Smooth muscle cell (in vitro differentiated cells): Measurements from ENCODE around the gene PNLDC1. TPM values are rescaled to one million over a fixed set of nuclear protein-coding genes. Genes with fewer than 3 reads are reported as not detected.

ENCODE experiments used
- DNase-seq: peaks from one replicate; lab custom pipeline; 2025; ENCODE audit not compliant: unreplicated experiment; lab: John Stamatoyannopoulos, UW
- H2AFZ ChIP-seq: fragments of 200-600 bp; sonication (generic); 2 replicates; pipeline ENCODE4 v1.6.0; 2016; ENCODE audit warnings: antibody characterized with exemption, low read depth, mild to moderate bottlenecking
- H3F3A ChIP-seq: fragments of 200-600 bp; sonication (generic); 2 replicates; pipeline ENCODE4 v1.6.0; 2017; ENCODE audit warnings: antibody characterized with exemption, low read depth
- H3K27ac ChIP-seq: fragments of 200-600 bp; sonication (generic); 2 replicates; pipeline ENCODE4 v1.5.1; 2016; ENCODE audit warnings: low read depth, mild to moderate bottlenecking
- H3K27me3 ChIP-seq: fragments of 200-600 bp; sonication (generic); 2 replicates; pipeline ENCODE4 v1.6.1; 2016; ENCODE audit warnings: low read depth, mild to moderate bottlenecking
- H3K36me3 ChIP-seq: fragments of 200-600 bp; sonication (generic); 2 replicates; pipeline ENCODE4 v1.5.1; 2016; ENCODE audit warnings: low read depth
- H3K4me1 ChIP-seq: fragments of 200-600 bp; sonication (generic); 2 replicates; pipeline ENCODE4 v1.5.1; 2016; ENCODE audit warnings: low read depth
- H3K4me2 ChIP-seq: fragments of 200-600 bp; sonication (generic); 2 replicates; pipeline ENCODE4 v1.6.0; 2016; ENCODE audit warnings: mild to moderate bottlenecking
- H3K4me3 ChIP-seq: fragments of 200-600 bp; sonication (generic); 2 replicates; pipeline ENCODE4 v1.5.1; 2016; ENCODE audit warnings: mild to moderate bottlenecking
- H3K79me2 ChIP-seq: fragments of 200-600 bp; sonication (generic); 2 replicates; pipeline ENCODE4 v1.6.0; 2016; ENCODE audit warnings: low read depth, mild to moderate bottlenecking
- H3K9ac ChIP-seq: fragments of 200-600 bp; sonication (generic); 2 replicates; pipeline ENCODE4 v1.6.0; 2016; ENCODE audit warnings: low read depth
- H3K9me3 ChIP-seq: fragments of 200-600 bp; sonication (generic); replicated peaks from 2 replicates; pipeline ENCODE4 v1.5.1; 2016; ENCODE audit warnings: low read depth
- H4K20me1 ChIP-seq: fragments of 200-600 bp; sonication (generic); 2 replicates; pipeline ENCODE4 v1.6.0; 2016; ENCODE audit warnings: low read depth
- CTCF ChIP-seq: fragments of 200-600 bp; sonication (generic); IDR thresholded peaks from 2 replicates; pipeline ENCODE4 v1.5.1; 2017; ENCODE audit warnings: borderline replicate concordance, mild to moderate bottlenecking, antibody characterized with exemption; ENCODE audit not compliant: insufficient read depth, poor library complexity, severe bottlenecking
- WGBS: methylation state at CpG from one replicate; pipeline ENCODE4 v1.1.7; 2016; ENCODE audit warnings: low lambda C conversion rate; 5-methylcytosine and 5-hydroxymethylcytosine counted together
- polyA plus RNA-seq: library from polyadenylated mRNA; unstranded; fragments of >200 nt; fragmentation: Nextera tagmentation; extraction: Ambion mirVana; gene quantifications from 2 replicates; pipeline ENCODE4 v1.2.1, GENCODE V29; 2016
- total RNA-seq: library from RNA; depleted of rRNA; stranded (reverse); fragments of >200 nt; gene quantifications from 2 replicates; pipeline ENCODE4 v1.2.3, GENCODE V29; 2014

Gene PNLDC1
- total and polyA plus RNA-seq, 2 experiments from 2014 or later, result not detected

- no peak overlapping the region for H3K9ac ChIP-seq
- H2AFZ ChIP-seq, result no peak overlapping the region
- H3K27ac ChIP-seq, result no peak overlapping the region
- no peak for DNase-seq
- H3F3A ChIP-seq, result no peaks in the 10 kb centered on the region
- no peaks in the 10 kb centered on the region for H3K27me3 ChIP-seq
- no peak for TF ChIP-seq CTCF
- no peaks in the 10 kb centered on the region for H3K79me2 ChIP-seq
- H4K20me1 ChIP-seq, result no peaks in the 10 kb centered on the region
- H3K4me1 ChIP-seq, result no peaks in the 10 kb centered on the region
- no peaks in the 10 kb centered on the region for H3K9me3 ChIP-seq
- no peak overlapping the region for H3K4me3 ChIP-seq
- 84% methylated on average over 4 of the region's 4 CpGs for WGBS
- H3K4me2 ChIP-seq, result no peak overlapping the region
- H3K36me3 ChIP-seq, result no peaks in the 10 kb centered on the region
Measured at GRCh38 chr6:159831373-159831679, 31.2 kb downstream of the PNLDC1 start.

GRCh38 chr6:159832946-159833345 lies 32.9 kb downstream of the PNLDC1 start:
- Histone ChIP-seq H3K4me2 (no peak overlapping the region), H3K27ac (no peak overlapping the region), H3F3A (no peaks in the 10 kb centered on the region), H4K20me1 (no peaks in the 10 kb centered on the region), H3K36me3 (no peaks in the 10 kb centered on the region), H3K9ac (no peak overlapping the region), H3K4me3 (no peak overlapping the region), H2AFZ (no peak overlapping the region), H3K4me1 (no peaks in the 10 kb centered on the region), H3K79me2 (no peaks in the 10 kb centered on the region), H3K9me3 (no peaks in the 10 kb centered on the region), H3K27me3 (no peaks in the 10 kb centered on the region)
- no peak for DNase-seq
- WGBS, result 79% methylated on average over 4 of the region's 4 CpGs
- no peak for TF ChIP-seq CTCF

- Histone ChIP-seq H3F3A (no peaks in the 10 kb centered on the region), H3K4me2 (no peak overlapping the region), H2AFZ (no peak overlapping the region), H3K79me2 (no peaks in the 10 kb centered on the region), H3K4me1 (no peaks in the 10 kb centered on the region), H3K27ac (no peak overlapping the region), H3K9me3 (no peaks in the 10 kb centered on the region), H3K36me3 (no peaks in the 10 kb centered on the region), H4K20me1 (no peaks in the 10 kb centered on the region), H3K27me3 (no peaks in the 10 kb centered on the region), H3K9ac (no peak overlapping the region), H3K4me3 (no peak overlapping the region)
- 40% methylated on average over 2 of the region's 2 CpGs for WGBS
- DNase-seq, result no peak
- no peak for TF ChIP-seq CTCF
Measured at GRCh38 chr6:159833556-159833955, 33.5 kb downstream of the PNLDC1 start.

GRCh38 chr6:159833997-159834603 lies 34.0 kb downstream of the PNLDC1 start:
- H3F3A ChIP-seq, result no peaks in the 10 kb centered on the region
- H3K27ac ChIP-seq, result no peak overlapping the region

More at GRCh38 chr6:159833997-159834603, 34.0 kb downstream of the PNLDC1 start:
- H2AFZ ChIP-seq, result no peak overlapping the region
- no peak for TF ChIP-seq CTCF
- no peak for DNase-seq
- no peak overlapping the region for H3K9ac ChIP-seq
- no peaks in the 10 kb centered on the region for H4K20me1 ChIP-seq
- H3K4me2 ChIP-seq, result no peak overlapping the region
- H3K9me3 ChIP-seq, result no peaks in the 10 kb centered on the region
- H3K36me3 ChIP-seq, result no peaks in the 10 kb centered on the region
- no peaks in the 10 kb centered on the region for H3K27me3 ChIP-seq
- no peaks in the 10 kb centered on the region for H3K4me1 ChIP-seq
- 96% methylated on average over 3 of the region's 5 CpGs for WGBS
- no peak overlapping the region for H3K4me3 ChIP-seq
- no peaks in the 10 kb centered on the region for H3K79me2 ChIP-seq
